Testis (tissue), 2 donors: ENCODE data around the gene KCNC3.

Source experiments
- POLR2A ChIP-seq: fragments of 450-650 bp; IDR thresholded peaks from one replicate; pipeline ENCODE4 v1.6.1; 2017; ENCODE audit warnings: antibody characterized with exemption, mild to moderate bottlenecking, moderate library complexity
- TF ChIP-seq, protein P1 (sequence below), 3 experiments: fragments of 450-650 bp in 2 of 3; fragments of 200-600 bp in 1 of 3; sonication (generic) in 1 of 3; IDR thresholded peaks; one replicate each; pipeline ENCODE4 v1.5.1; 2016 to 2019; ENCODE audit warnings: antibody characterized with exemption in 3 of 3, mild to moderate bottlenecking in 2 of 3, moderate library complexity in 1 of 3

- TF ChIP-seq, protein P1, sequence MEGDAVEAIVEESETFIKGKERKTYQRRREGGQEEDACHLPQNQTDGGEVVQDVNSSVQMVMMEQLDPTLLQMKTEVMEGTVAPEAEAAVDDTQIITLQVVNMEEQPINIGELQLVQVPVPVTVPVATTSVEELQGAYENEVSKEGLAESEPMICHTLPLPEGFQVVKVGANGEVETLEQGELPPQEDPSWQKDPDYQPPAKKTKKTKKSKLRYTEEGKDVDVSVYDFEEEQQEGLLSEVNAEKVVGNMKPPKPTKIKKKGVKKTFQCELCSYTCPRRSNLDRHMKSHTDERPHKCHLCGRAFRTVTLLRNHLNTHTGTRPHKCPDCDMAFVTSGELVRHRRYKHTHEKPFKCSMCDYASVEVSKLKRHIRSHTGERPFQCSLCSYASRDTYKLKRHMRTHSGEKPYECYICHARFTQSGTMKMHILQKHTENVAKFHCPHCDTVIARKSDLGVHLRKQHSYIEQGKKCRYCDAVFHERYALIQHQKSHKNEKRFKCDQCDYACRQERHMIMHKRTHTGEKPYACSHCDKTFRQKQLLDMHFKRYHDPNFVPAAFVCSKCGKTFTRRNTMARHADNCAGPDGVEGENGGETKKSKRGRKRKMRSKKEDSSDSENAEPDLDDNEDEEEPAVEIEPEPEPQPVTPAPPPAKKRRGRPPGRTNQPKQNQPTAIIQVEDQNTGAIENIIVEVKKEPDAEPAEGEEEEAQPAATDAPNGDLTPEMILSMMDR (IDR thresholded peaks at IDR 0.05): no peak
- no peak for TF ChIP-seq POLR2A
These were observed 15.2 kb downstream of the KCNC3 start for GRCh38 chr19:50313812-50314536.
